T-helper 2 cell treated with Interferon-gamma antibody and Interleukin-4, amounts not matched to agents 5 μg/mL and 100 μg/mL, for 36 hours (primary cell): Measurements from ENCODE around the gene SCN3B.

Source experiments
- DNase-seq: peaks from one replicate; pipeline ENCODE4 v3.0.0; 2021; ENCODE audit warnings: low spot score
- H3K27ac Mint-ChIP-seq: one replicate; pipeline ENCODE4 v1.8.0; 2021; ENCODE audit warnings: mild to moderate bottlenecking, mixed read lengths
- H3K27me3 Mint-ChIP-seq: one replicate; pipeline ENCODE4 v1.8.0; 2021; ENCODE audit warnings: low read depth, mixed read lengths
- H3K36me3 Mint-ChIP-seq: one replicate; pipeline ENCODE4 v1.8.0; 2021; ENCODE audit warnings: low read depth, mixed read lengths
- H3K4me1 Mint-ChIP-seq: one replicate; pipeline ENCODE4 v1.8.0; 2021; ENCODE audit warnings: low read depth, mixed read lengths
- H3K4me3 Mint-ChIP-seq: one replicate; pipeline ENCODE4 v1.8.0; 2022; ENCODE audit warnings: mild to moderate bottlenecking, moderate library complexity, mixed read lengths
- H3K9me3 Mint-ChIP-seq: one replicate; pipeline ENCODE4 v1.8.0; 2021; ENCODE audit warnings: mixed read lengths

SCN3B gene

DNA sequence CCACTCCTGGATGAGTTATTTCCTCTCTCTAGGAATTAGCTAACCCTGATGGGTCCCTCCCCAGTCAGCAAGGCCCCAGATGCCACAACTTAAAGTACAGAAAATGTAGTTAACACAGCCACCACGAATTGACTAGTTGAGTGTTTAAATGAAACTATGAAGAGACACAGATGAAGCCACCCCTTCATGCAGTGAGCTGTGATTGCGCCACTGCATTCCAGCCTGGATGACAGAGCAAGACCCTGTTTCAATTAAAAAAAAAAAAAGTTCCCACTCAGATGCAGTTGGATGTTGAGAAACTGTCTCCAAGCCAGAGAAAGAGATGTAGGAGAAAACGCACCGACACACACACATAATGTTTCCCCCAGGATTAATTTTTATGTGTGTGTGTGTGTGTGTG is 53.3 kb downstream of the SCN3B start:
- Mint-ChIP-seq H3K27me3 (no peaks in the 10 kb centered on the region), H3K36me3 (peaks cover 28% of the 10 kb centered on the region), H3K4me1 (no peaks in the 10 kb centered on the region), H3K4me3 (no peak overlapping the region), H3K9me3 (no peaks in the 10 kb centered on the region), H3K27ac (no peak overlapping the region)
- no peak for DNase-seq

DNA sequence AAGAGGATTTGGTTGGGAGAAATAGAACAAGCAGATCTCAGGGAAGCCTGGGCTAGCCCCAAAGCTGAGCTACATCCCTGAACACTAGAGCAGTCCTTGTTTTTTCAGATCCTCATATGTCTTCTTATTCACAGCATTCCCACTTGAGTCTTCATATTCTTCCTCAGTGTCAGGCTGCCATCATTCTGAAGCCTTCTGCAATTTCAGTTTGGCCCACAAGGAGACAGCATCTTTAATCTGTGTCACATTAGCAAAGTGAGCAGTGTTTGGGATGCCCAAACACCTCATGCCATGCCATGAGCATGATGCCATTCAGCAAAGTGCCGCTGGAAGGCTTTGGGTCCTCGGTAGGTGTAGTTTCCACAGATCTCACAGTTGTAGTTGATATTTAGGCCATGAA is 56.6 kb downstream of the SCN3B start:
- Mint-ChIP-seq H3K36me3 (peaks cover 26% of the 10 kb centered on the region), H3K4me1 (no peaks in the 10 kb centered on the region), H3K4me3 (no peak overlapping the region), H3K9me3 (no peaks in the 10 kb centered on the region), H3K27me3 (no peaks in the 10 kb centered on the region), H3K27ac (no peak overlapping the region)
- DNase-seq = no peak

DNA sequence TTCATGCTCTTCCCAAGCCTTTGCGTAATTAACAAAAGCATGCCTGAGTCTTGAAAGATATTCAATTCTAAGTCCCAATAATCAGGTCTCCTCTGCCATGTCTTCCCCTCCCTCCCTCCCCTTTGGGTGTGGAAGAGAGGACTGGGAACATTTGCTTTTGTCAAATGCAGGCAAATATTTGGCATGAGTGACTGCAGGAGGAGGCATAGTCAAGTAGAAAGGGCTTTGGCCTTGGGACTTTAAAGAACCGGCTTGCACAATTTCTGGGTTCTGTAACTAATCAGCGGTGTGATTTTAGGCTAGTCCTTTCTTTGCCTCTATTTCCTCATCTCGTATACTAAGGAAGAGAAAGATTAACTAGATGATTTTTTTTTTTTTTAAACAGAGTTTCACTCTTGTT is 59.5 kb downstream of the SCN3B start:
- H3K9me3 Mint-ChIP-seq = no peaks in the 10 kb centered on the region
- no peak for DNase-seq
- no peaks in the 10 kb centered on the region for H3K4me1 Mint-ChIP-seq
- H3K27me3 Mint-ChIP-seq = no peaks in the 10 kb centered on the region
- no peak overlapping the region for H3K4me3 Mint-ChIP-seq
- H3K27ac Mint-ChIP-seq = no peak overlapping the region
- H3K36me3 Mint-ChIP-seq = peaks cover 17% of the 10 kb centered on the region

DNA sequence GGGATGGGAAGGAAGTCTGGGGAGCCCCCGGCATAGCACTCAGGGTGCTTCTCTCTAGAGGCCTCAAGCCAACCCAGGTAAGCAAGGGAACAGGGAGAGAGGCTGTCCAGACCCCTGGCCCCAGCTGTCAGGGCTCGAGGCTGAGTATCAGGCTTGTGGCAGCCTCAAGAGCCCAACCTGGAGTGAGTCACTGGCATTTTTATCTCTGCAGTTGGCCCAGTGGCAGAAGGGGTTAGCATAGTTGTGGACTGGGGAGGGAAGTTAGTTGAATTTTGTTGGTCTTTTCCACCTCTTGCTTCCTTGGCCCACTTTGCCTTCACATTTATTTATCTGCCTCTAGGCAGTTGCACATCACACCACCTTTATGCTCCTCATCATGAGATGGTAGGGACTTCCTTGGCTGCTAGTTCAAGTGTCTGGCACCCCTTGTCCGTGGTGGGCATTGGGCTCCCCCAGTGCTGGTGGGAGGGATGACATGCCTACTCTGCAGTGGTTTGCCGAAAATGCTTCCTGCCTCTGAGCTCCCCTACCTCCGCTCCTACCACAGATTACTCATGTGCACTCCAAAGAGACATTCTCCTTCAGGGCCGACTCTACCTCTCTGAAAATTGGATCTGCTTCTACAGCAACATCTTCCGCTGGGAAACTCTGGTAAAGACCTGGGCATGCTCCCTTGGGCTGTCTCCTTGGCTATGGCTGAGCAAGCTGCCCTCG is 60.1 kb downstream of the SCN3B start:
- no peak overlapping the region for H3K4me3 Mint-ChIP-seq
- no peak for DNase-seq
- H3K4me1 Mint-ChIP-seq = no peaks in the 10 kb centered on the region
- no peaks in the 10 kb centered on the region for H3K9me3 Mint-ChIP-seq
- no peaks in the 10 kb centered on the region for H3K27me3 Mint-ChIP-seq
- H3K36me3 Mint-ChIP-seq = peaks cover 17% of the 10 kb centered on the region
- no peak overlapping the region for H3K27ac Mint-ChIP-seq

DNA sequence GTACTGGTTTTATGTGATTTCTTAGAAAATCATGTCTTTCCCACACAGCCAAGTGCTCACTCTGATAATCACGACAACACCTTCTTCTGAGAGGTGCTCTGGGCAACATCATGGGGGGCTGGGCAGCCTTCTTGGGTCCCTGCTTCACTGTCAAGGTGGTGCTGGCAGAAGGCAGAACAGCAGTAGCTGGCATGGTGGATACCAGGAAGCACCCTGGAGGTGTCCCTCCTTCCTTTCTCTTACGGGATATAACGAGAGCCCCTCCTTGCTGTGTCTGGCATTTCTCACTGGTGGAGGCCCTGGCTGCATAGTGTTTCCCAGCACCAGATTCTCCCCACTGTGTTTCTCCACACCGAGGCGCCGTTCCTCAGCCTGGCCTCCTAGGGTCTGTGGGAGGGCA is 60.9 kb downstream of the SCN3B start:
- Mint-ChIP-seq H3K9me3 (no peaks in the 10 kb centered on the region), H3K27ac (no peak overlapping the region), H3K36me3 (peaks cover 17% of the 10 kb centered on the region), H3K4me1 (no peaks in the 10 kb centered on the region), H3K27me3 (no peaks in the 10 kb centered on the region), H3K4me3 (no peak overlapping the region)
- no peak for DNase-seq

DNA sequence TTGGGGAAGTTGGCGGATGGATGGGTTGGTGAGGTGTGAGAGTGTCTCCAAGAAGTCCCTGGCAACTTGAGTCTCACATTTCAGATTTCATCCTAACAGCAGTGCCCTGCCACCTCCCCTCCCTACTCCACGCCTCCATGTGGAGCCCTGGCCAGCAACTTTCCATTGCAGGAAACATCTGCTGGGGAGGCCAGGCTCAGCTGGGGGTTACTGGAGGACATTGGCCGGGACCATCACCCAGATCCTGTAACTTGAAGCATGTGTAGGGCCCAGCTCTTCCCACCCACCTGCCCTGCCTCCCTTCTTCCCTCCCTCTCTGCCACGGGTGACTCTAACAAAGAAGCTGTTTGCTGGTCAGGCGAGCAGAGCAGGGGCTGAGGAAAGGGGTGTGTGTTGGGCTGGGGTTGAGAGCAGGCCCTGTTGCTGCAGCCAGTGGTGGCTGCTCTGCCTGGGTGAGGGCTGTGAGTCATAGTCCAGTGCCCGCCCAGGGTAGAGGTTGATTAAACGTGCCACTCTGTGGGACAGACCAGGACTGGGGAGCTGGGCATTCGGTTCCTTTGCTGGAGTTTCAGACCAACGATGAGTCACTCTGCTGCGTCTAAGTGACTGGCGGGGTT is 64.0 kb downstream of the SCN3B start:
- no peaks in the 10 kb centered on the region for H3K9me3 Mint-ChIP-seq
- H3K36me3 Mint-ChIP-seq = peaks cover 5% of the 10 kb centered on the region
- H3K4me3 Mint-ChIP-seq = no peak overlapping the region
- no peaks in the 10 kb centered on the region for H3K27me3 Mint-ChIP-seq
- H3K27ac Mint-ChIP-seq = no peak overlapping the region
- no peak for DNase-seq
- H3K4me1 Mint-ChIP-seq = no peaks in the 10 kb centered on the region

DNA sequence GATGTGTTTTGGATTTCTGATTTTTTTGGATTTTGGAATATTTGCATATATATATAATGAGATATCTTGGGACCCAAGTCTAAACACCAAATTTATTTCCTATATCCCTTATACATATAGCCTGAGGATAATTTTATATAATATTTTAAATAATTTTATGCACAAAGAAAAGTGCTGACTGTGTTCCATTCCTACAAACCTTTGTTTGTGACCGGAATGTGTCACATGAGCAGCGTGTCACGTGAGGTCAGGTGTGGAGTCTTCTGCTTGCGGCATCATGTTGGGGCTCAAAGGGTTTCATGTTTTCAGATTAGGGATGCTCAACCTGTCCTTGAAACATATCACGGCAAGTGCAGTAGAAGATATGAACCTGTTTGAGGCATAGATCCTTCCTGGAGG is 65.6 kb downstream of the SCN3B start:
- H3K36me3 Mint-ChIP-seq = no peaks in the 10 kb centered on the region
- H3K27me3 Mint-ChIP-seq = no peaks in the 10 kb centered on the region
- no peak for DNase-seq
- H3K27ac Mint-ChIP-seq = no peak overlapping the region
- no peak overlapping the region for H3K4me3 Mint-ChIP-seq
- H3K4me1 Mint-ChIP-seq = no peaks in the 10 kb centered on the region
- no peaks in the 10 kb centered on the region for H3K9me3 Mint-ChIP-seq

DNA sequence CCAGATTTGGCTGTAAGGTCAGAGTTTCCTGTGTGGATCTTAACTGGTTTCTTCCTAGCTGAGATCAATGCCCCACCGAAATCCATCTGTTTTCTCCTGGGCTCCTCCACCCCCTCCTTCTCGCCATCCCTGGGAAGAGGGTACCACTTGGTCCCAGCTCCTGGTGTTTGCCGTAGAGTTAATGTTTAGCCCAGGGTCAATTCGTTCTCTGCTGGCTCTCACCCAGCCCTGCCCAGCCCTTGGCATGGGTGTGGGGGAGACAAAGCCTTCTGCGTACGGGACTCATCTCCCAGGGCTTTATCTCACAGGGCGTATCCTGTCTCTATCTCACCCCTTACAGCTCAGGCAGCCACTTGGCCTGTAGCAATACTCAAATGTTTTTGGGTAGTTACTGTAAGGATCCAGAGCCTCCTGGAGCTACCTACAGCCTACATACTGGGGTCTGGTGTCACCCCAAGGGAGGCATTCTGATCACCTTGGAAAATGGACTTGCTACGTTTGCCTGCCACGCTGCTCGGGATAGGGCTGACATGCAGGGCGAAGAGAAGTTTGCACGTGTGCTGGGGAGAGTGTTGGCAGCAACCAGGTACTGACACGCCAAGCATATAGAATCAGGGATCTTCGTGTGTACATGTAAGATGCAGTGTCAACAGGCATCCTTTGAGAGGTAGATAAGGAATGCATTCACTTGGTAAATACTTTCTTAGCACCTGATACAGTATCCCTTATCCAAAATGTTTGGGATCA is 66.1 kb downstream of the SCN3B start:
- Mint-ChIP-seq H3K9me3 (no peaks in the 10 kb centered on the region), H3K36me3 (no peaks in the 10 kb centered on the region), H3K4me3 (no peak overlapping the region), H3K4me1 (no peaks in the 10 kb centered on the region), H3K27ac (no peak overlapping the region), H3K27me3 (no peaks in the 10 kb centered on the region)
- DNase-seq = no peak

DNA sequence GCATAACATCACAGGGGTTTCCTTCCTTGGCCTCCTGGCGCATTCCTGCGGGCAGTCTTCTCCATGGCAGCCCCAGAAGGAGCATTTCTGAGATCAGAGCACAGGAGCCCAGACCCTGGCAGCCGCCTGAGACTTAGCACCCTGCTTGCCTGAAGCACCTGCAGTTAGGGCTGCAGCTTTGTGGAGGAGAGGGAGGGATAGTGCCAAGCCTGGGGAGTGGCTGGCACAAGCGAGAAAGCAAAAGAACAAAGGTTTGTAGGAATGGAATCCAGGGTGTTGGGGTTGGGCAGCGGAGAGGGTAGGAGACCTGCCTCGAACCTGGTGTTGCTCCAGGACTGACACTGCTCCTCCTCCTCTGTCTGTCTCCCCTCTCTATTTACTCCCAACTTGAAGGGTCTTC is 66.9 kb downstream of the SCN3B start:
- Mint-ChIP-seq H3K4me1 (no peaks in the 10 kb centered on the region), H3K27ac (no peak overlapping the region), H3K4me3 (no peak overlapping the region), H3K36me3 (peaks cover 1% of the 10 kb centered on the region), H3K27me3 (no peaks in the 10 kb centered on the region), H3K9me3 (no peaks in the 10 kb centered on the region)
- DNase-seq = no peak

DNA sequence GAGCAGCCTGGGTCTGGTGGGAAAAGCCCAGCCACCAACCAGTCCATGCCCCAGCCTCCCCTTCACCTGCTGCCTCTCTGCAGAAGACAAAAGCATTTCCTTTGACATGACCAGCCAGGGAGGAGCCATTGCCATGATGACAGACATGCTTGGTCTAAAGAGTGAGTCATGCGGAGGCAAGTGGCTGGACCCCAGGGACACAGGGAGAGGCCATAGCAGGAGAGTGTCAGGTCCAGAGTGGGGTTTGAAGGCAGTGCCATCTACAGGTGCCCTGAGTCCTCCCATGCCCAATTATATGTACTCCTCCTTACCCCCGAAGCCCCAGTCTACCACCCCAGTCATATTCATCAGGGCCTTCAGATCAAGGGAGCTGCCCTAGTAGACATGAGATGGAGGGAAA is 67.4 kb downstream of the SCN3B start:
- Mint-ChIP-seq H3K36me3 (peaks cover 1% of the 10 kb centered on the region), H3K9me3 (no peaks in the 10 kb centered on the region), H3K4me1 (no peaks in the 10 kb centered on the region), H3K27me3 (no peaks in the 10 kb centered on the region), H3K27ac (no peak overlapping the region), H3K4me3 (no peak overlapping the region)
- no peak for DNase-seq

DNA sequence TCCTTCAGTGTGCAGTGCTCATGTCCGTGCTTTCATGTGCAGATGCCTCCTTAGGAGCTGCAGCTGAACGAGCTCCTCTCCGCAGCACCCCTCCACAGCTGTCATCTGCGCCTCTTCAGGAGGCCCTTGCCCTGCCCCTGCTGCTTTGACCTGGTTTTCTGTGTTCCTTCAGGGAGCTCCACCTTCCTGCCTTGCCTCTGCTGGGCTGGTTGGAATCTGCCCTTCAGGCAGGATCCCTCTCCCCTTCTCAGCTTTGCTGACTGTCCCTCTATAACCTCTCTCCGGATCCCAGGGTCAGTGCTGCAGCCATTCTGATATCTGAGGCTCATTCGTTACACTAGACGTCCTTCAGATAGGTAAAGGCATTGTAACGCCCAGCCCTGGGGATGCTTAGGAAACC is 67.9 kb downstream of the SCN3B start:
- Mint-ChIP-seq H3K4me3 (no peak overlapping the region), H3K36me3 (peaks cover 1% of the 10 kb centered on the region), H3K27ac (no peak overlapping the region), H3K27me3 (no peaks in the 10 kb centered on the region), H3K9me3 (no peaks in the 10 kb centered on the region), H3K4me1 (no peaks in the 10 kb centered on the region)
- DNase-seq = no peak

DNA sequence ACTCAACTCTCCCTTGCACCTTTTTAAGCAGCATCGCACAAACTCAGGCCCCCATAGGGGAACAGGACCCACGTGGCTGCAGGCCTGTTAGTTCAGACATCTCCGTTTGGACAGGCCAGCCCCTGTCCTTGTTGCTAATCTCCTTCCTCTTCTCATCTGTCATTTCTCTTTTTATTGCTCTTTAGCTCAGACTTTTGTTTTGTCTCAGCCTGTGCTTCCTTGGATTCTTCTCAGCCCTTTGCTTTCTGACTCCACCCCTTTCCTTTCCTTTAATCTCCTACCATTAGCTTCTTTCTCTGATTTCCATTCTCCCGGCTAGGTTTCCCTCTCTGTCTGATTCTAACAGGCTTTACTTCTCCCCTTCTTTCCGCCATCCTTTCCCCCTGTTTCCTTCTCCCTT is 68.7 kb downstream of the SCN3B start:
- Mint-ChIP-seq H3K4me1 (peaks cover 4% of the 10 kb centered on the region), H3K4me3 (no peak overlapping the region), H3K27me3 (no peaks in the 10 kb centered on the region), H3K9me3 (no peaks in the 10 kb centered on the region), H3K27ac (no peak overlapping the region), H3K36me3 (peaks cover 1% of the 10 kb centered on the region)
- DNase-seq = no peak

DNA sequence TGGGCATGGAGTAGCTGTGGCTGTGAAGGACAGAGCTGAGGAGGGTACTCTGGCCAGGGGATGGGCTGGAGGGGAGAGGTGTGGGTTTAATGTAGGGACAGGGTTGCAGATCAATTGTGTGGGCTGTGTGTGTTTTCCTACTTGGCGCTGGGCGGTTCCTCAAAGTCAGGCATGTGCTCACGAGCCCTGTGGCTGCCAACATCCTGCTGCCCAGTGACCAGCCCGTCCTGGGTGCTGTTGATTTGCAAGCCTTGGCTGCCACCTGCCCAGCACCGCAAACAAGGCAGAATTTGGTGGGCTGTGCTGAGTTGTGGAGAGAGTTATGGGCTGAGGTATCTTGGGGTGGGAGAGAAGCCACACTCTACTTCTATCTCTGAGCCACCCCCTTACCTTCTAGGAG is 69.2 kb downstream of the SCN3B start:
- Mint-ChIP-seq H3K36me3 (peaks cover 1% of the 10 kb centered on the region), H3K27ac (no peak overlapping the region), H3K4me3 (no peak overlapping the region), H3K27me3 (no peaks in the 10 kb centered on the region), H3K4me1 (peaks cover 6% of the 10 kb centered on the region), H3K9me3 (no peaks in the 10 kb centered on the region)
- no peak for DNase-seq

DNA sequence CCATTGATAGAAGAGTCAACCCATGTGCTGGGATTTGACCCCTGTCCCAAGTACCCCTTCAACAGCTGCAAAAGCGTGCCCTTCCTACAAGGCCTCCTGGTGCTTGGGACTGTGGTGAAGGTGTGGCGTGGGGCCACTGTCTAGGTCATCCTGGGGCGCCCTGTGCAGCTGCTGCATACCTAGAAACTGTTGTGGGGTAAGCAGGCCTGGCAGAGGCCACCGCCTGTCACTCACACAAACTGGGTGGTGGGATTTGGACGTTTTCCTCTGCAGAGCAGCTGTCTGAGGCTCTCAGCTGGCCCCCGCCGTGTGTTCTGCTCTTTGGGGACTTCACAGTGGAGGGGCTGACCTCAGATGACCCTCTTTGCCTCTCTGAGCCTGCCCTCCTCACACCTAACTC is 69.7 kb downstream of the SCN3B start:
- Mint-ChIP-seq H3K4me3 (no peak overlapping the region), H3K9me3 (no peaks in the 10 kb centered on the region), H3K36me3 (peaks cover 1% of the 10 kb centered on the region), H3K4me1 (peaks cover 6% of the 10 kb centered on the region), H3K27me3 (no peaks in the 10 kb centered on the region), H3K27ac (no peak overlapping the region)
- no peak for DNase-seq
